Measurements from ENCODE around the gene STK17A.
A peak's percentile ranks its signal among the peaks of the same experiment; 100 is the strongest.

STK17A gene

DNA sequence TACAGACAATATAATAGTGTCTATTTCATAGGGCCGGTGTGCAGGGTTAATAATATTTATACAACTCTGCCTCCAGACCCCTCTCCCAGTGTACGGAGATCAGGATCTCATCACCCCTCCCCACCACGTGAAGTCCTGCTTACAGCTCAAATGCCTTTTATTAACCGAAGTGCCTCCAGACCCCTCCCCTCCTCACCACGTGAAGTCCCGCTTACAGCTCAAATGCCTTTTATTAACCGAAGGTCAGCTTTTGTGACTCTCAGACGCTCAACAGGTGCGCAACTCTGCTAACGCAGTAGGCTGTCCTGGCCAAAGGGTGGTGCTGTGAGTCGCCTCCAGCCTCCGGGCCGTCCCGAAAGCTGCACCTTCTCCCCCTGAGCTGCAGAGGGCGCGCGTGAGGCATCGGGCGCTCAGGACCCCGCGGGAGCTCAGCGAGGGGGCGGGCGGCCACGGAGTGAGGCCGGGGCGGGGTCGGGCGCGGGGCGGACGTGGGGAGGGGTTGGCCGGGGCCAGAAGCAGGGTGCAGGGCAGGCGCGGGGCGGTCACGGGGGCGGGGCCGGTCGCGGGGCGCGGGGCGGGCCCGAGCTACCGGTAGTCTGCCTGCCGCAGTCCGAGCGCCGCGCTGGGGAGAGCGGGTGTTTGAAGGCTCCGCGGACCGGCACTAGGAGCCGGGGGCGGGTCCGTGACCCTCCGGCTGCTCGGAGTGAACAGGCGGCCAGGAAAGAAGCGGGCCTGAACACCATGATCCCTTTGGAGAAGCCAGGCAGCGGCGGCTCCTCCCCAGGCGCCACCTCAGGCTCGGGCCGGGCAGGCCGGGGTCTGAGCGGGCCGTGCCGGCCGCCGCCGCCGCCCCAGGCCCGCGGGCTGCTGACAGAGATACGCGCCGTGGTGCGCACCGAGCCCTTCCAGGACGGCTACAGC is at the start of gene STK17A:
TSS of gene STK17A (plus strand) at position 606 of the 921 bp plus-strand sequence. CDS start at position 742, 136 bp downstream.
- peak within 1 kb of the TSS; percentile 92 for H3K4me3 ChIP-seq
- TF ChIP-seq POLR2AphosphoS5 (IDR thresholded peaks at IDR 0.05; ENCODE audit: borderline replicate concordance, low read depth, low read length) (peak; percentile 84; the same call in 1 of the 2 replicates), EZH2 (IDR thresholded peaks at IDR 0.05) (no peak)
- no peaks in the 10 kb centered on the region for H3K36me3 ChIP-seq (ENCODE audit: insufficient read depth, low read length)
- no peaks in the 10 kb centered on the region for H3K9me3 ChIP-seq (ENCODE audit: low read depth, low read length)
- H3K9ac ChIP-seq (ENCODE audit: insufficient read length) = peak within 1 kb of the TSS; percentile 75
- no peak for DNase-seq (ENCODE audit: low read depth, low spot score)
- no peak within 1 kb of the TSS for H3K27ac ChIP-seq

DNA sequence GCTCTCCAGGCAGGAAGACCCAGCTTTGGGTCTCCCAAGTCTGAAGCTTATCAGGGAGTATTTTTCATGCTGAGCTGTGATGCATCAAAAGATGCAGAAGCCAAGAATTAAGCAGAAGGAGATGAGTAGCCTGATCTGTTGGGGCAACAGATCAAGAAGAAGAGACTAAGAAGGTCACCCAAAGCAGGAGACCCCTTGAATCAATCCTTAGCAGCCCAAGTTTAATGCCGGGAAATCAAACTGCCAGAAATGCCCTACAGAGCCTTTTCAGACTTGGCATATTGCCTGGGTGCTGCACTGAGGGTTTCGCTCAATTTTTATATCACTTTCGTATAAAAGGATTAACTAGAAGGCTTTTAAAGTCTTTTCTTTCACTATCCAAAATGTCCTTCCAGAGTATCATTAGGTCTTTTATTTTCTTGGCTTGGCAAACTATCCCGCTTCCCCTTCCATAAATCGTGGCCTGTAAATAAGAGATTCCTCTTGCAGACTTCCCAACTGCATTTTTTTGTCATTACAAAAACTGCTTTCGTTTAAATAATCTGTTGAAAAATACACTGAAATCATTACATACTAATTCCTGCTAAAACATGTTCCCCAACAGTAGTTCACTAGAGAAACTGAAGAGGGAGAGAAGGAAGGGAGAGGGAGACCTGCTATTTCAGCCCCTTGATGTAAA is 49.0 kb upstream of the STK17A start:
- no peak for TF ChIP-seq FOXP2 (optimal IDR thresholded peaks at IDR 0.05; ENCODE audit: control extremely low read depth, extremely low read length, insufficient read depth)
- TF ChIP-seq EZH2 (IDR thresholded peaks at IDR 0.05) = no peak
- TF ChIP-seq POLR2AphosphoS5 (IDR thresholded peaks at IDR 0.05; ENCODE audit: borderline replicate concordance, low read depth, low read length) = no peak
- DNase-seq (ENCODE audit: low read depth, low spot score) = no peak
- H3K27ac ChIP-seq = no peak overlapping the region
- H3K9me3 ChIP-seq (ENCODE audit: low read depth, low read length) = no peaks in the 10 kb centered on the region
- no peak overlapping the region for H3K4me3 ChIP-seq
- no peaks in the 10 kb centered on the region for H3K36me3 ChIP-seq (ENCODE audit: insufficient read depth, low read length)
- no peak overlapping the region for H3K9ac ChIP-seq (ENCODE audit: insufficient read length)

DNA sequence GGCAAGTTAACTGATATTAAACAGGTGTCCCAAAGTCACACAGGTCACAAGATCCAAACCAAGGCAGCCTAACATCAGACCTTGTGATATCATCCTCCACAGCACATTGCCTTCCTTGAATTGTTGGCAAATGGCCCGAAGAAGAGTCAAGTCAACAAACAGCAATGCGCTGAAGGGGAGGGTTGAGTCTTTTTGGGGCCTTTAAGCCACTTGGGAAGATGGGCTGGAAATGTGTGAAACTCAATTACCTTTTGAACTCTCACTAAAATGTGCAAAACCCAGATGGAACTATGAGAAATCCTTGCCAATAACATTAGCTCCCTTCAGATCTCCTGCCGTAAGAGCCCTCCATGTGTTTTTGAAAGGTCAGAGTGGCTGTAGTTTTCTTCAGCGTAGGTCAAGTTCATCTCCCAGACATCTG is 47.9 kb upstream of the STK17A start:
- Histone ChIP-seq H3K36me3 (ENCODE audit: insufficient read depth, low read length) (no peaks in the 10 kb centered on the region), H3K27ac (no peak overlapping the region), H3K9ac (ENCODE audit: insufficient read length) (no peak overlapping the region), H3K9me3 (ENCODE audit: low read depth, low read length) (no peaks in the 10 kb centered on the region), H3K4me3 (no peak overlapping the region)
- TF ChIP-seq FOXP2 (optimal IDR thresholded peaks at IDR 0.05; ENCODE audit: control extremely low read depth, extremely low read length, insufficient read depth) (no peak), EZH2 (IDR thresholded peaks at IDR 0.05) (no peak), POLR2AphosphoS5 (IDR thresholded peaks at IDR 0.05; ENCODE audit: borderline replicate concordance, low read depth, low read length) (no peak)
- DNase-seq (ENCODE audit: low read depth, low spot score) = no peak

DNA sequence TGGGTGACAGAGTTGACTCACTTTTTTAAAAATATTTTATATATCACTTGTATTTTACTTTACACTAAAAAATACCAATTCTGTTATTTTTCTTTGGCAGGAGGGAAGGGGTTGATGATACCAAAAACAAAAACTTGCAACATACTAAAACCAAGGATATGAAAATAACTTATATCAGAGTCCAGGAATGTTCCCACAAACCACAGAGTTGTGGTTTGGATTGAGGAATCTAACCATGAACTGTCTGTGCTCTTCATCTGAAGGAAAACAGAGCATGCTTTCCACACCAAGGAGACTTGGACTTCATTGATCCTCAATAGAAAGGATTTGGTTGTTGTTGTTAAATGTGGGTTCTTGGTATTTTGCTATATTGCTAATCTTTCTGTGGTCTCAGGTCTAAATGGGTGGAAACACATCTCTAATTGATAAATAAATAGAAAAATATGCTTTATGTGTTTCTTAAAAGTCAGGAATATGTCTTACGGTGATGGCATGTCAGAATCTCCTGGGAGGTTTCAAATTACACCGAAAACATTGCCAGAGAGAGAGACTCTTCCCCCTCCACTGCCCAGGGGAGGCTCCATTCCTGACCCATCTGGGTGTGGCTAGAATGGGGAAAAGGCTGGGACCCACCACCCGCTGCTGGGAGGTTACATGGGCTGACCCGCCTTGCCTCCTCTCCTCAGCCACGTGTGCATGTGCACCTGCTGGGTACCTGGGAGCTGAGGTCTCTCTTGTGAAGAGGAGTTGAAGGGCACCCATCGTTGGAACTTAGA is 46.9 kb upstream of the STK17A start:
- no peaks in the 10 kb centered on the region for H3K9me3 ChIP-seq (ENCODE audit: low read depth, low read length)
- peak overlapping the region; percentile 5; the same call in 1 of the 2 replicates for H3K4me3 ChIP-seq
- no peak overlapping the region for H3K27ac ChIP-seq
- H3K36me3 ChIP-seq (ENCODE audit: insufficient read depth, low read length) = no peaks in the 10 kb centered on the region
- no peak overlapping the region for H3K9ac ChIP-seq (ENCODE audit: insufficient read length)
- TF ChIP-seq EZH2 (IDR thresholded peaks at IDR 0.05) (no peak), POLR2AphosphoS5 (IDR thresholded peaks at IDR 0.05; ENCODE audit: borderline replicate concordance, low read depth, low read length) (no peak), FOXP2 (optimal IDR thresholded peaks at IDR 0.05; ENCODE audit: control extremely low read depth, extremely low read length, insufficient read depth) (no peak)
- peak; percentile 26 for DNase-seq (ENCODE audit: low read depth, low spot score)

DNA sequence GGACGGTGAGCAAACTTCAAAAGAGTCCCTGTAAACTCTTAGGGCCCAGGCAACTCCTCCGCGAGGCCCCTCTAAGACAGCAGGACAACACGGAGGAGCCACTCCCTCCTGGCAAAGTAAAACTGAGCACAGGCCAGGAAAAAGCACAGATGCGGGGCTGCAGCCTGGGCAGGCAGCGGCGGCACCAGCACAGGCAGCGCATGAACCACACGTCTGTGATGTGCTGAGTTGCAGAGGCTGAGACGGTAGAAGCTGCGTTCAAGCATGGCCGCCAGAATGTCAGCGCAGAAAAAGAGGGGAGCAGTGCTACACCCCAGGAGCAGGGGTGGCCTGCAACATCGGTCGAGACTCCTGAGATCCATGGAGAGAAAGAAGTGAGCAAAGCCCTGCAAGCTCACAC is 46.1 kb upstream of the STK17A start:
- H3K27ac ChIP-seq = no peak overlapping the region
- no peak overlapping the region for H3K4me3 ChIP-seq
- H3K36me3 ChIP-seq (ENCODE audit: insufficient read depth, low read length) = no peaks in the 10 kb centered on the region
- TF ChIP-seq POLR2AphosphoS5 (IDR thresholded peaks at IDR 0.05; ENCODE audit: borderline replicate concordance, low read depth, low read length) = no peak
- TF ChIP-seq EZH2 (IDR thresholded peaks at IDR 0.05) = no peak
- TF ChIP-seq FOXP2 (optimal IDR thresholded peaks at IDR 0.05; ENCODE audit: control extremely low read depth, extremely low read length, insufficient read depth) = no peak
- DNase-seq (ENCODE audit: low read depth, low spot score) = no peak
- H3K9ac ChIP-seq (ENCODE audit: insufficient read length) = no peak overlapping the region
- H3K9me3 ChIP-seq (ENCODE audit: low read depth, low read length) = no peaks in the 10 kb centered on the region

DNA sequence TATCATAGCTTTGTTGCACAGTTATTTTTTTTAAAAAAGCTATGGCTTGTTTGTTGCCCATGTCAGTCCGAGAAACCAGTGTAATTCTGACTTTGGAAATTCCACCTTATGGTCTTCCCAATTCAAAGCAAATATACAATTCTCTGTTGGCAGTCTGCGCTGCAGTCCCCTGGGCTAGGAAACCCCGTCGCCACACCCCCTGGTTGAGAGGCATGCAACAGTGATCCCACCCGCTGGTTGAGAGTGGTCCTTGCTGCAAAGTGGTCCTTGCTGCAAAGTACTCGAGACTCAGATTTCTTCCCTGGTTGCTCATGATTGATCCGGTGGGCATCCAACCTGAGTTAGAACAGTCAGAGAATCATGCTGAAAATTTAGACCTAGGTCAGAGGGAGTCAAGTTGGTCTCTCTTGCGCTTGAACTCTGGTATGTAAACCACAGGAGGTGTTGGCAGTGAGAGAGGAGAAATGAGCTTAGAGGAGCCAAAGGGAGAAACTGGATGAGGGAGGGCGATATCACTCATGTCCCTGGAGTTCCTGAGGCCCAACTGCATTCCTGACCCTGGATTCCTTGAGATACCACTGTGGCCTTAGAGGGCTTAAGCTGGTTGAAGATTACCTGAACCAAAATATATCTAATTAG is 45.0 kb upstream of the STK17A start:
- Histone ChIP-seq H3K9ac (ENCODE audit: insufficient read length) (no peak overlapping the region), H3K36me3 (ENCODE audit: insufficient read depth, low read length) (no peaks in the 10 kb centered on the region), H3K27ac (no peak overlapping the region), H3K9me3 (ENCODE audit: low read depth, low read length) (no peaks in the 10 kb centered on the region), H3K4me3 (no peak overlapping the region)
- DNase-seq (ENCODE audit: low read depth, low spot score) = no peak
- no peak for TF ChIP-seq EZH2 (IDR thresholded peaks at IDR 0.05)
- TF ChIP-seq POLR2AphosphoS5 (IDR thresholded peaks at IDR 0.05; ENCODE audit: borderline replicate concordance, low read depth, low read length) = no peak
- TF ChIP-seq FOXP2 (optimal IDR thresholded peaks at IDR 0.05; ENCODE audit: control extremely low read depth, extremely low read length, insufficient read depth) = no peak

DNA sequence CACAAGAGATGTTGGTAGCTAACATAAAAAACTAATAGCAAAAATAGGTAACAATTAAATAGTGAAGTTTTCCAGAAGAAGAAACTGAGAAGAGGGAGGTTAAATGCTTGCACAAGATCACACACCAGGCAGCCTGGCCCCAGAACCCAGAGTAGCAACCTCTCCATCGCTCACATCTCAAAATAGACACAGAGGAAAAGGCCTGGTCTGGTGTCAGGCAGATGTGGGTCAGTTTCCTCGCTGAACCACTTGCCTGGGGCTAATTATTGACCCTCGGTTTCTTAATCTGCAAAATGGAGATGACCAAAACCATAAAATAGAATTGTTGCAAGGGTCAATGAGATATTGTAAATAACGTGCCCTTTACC is 44.5 kb upstream of the STK17A start:
- no peaks in the 10 kb centered on the region for H3K36me3 ChIP-seq (ENCODE audit: insufficient read depth, low read length)
- no peak overlapping the region for H3K4me3 ChIP-seq
- no peak for TF ChIP-seq POLR2AphosphoS5 (IDR thresholded peaks at IDR 0.05; ENCODE audit: borderline replicate concordance, low read depth, low read length)
- no peak for TF ChIP-seq FOXP2 (optimal IDR thresholded peaks at IDR 0.05; ENCODE audit: control extremely low read depth, extremely low read length, insufficient read depth)
- TF ChIP-seq EZH2 (IDR thresholded peaks at IDR 0.05) = no peak
- no peak for DNase-seq (ENCODE audit: low read depth, low spot score)
- H3K9ac ChIP-seq (ENCODE audit: insufficient read length) = no peak overlapping the region
- H3K9me3 ChIP-seq (ENCODE audit: low read depth, low read length) = no peaks in the 10 kb centered on the region
- no peak overlapping the region for H3K27ac ChIP-seq

Data from SK-N-MC (cell line).